ENCODE measurements around the gene CDH22. TPM values are rescaled to one million over a fixed set of nuclear protein-coding genes. Genes with fewer than 3 reads are reported as not detected.

CDH22 gene
- total and polyA plus RNA-seq, 9 of the 15 experiments (the other 6 are each of a cell fraction or from before 2014, with no cell fraction given) = 0.07 to 0.08 TPM; not detected in 7

GRCh38 chr20:46322641-46323040, 14.3 kb upstream of the CDH22 start:
- Histone ChIP-seq H3K4me3 (no peak overlapping the region), H2AFZ (ENCODE audit: low read depth, low read length) (no peak overlapping the region), H3K4me2 (ENCODE audit: insufficient read depth, low read length) (no peak overlapping the region), H3K27ac (ENCODE audit: extremely low read depth, low read depth, low read length) (no peak overlapping the region), H3K27me3 (ENCODE audit: control insufficient read depth in 2 of 2, insufficient read depth in 2 of 2, low read length in 2 of 2) (peaks cover 23 to 73% of the 10 kb centered on the region in 2 experiments), H3K9me3 (replicated peaks; ENCODE audit: control insufficient read depth, insufficient read depth, low read depth, low read length) (no peaks in the 10 kb centered on the region), H3K4me1 (replicated peaks in 1 of 2; ENCODE audit: control insufficient read depth in 2 of 2, insufficient read depth in 2 of 2, low read length in 2 of 2) (no peaks in the 10 kb centered on the region), H3K79me2 (ENCODE audit: control insufficient read depth, insufficient read depth, low read length) (no peaks in the 10 kb centered on the region), H3K36me3 (ENCODE audit: control insufficient read depth, insufficient read depth, low read length) (no peaks in the 10 kb centered on the region), H3K9ac (ENCODE audit: insufficient read depth in 1 of 2, low read depth in 2 of 2, low read length in 2 of 2) (no peak overlapping the region), H4K20me1 (replicated peaks; ENCODE audit: control insufficient read depth, insufficient read depth, low read length) (peaks cover 6% of the 10 kb centered on the region; the same call in 1 of the 2 replicates), H3K9me1 (ENCODE audit: control insufficient read depth, insufficient read depth, low read length) (no peaks in the 10 kb centered on the region)
- DNase-seq (ENCODE audit: extremely low read depth in 1 of 4, low spot score in 3 of 4) (no peak), FAIRE-seq (no peak), ATAC-seq (no peak)
- intact Hi-C loops (cut with micrococcal nuclease) = no loop called here
- ChIA-PET POLR2A (no interaction called here), CTCF (ENCODE audit: low intra/inter-chr PET ratio) (no interaction called here)
- no TSS peak for BruUV-seq (replicated peaks)
- in situ Hi-C loops (cut with MboI) = loop anchor here (25.0 kb wide), 1 partner anchor 185 kb away; no protein-coding TSS in a partner anchor
- 1% methylated on average over 8 of the region's 8 CpGs for WGBS (ENCODE audit: insufficient coverage, low coverage, missing lambda C conversion rate)
- TF ChIP-seq SAFB2 (IDR thresholded peaks at IDR 0.05; ENCODE audit: borderline replicate concordance, low read depth, low read length, severe bottlenecking) = no peak
- no peak for TF ChIP-seq TOE1 (IDR thresholded peaks at IDR 0.05; ENCODE audit: borderline replicate concordance)
- no peak for TF ChIP-seq TOE1 (CRISPR knock-in tag; IDR thresholded peaks at IDR 0.05; ENCODE audit: borderline replicate concordance, low read depth)
- no peak for TF ChIP-seq ZNF311 (CRISPR knock-in tag; IDR thresholded peaks at IDR 0.05)
- no peak for TF ChIP-seq GTF2F1 (IDR thresholded peaks at IDR 0.05; ENCODE audit: low read depth, low read length)
- TF ChIP-seq KDM4B (IDR thresholded peaks at IDR 0.05; ENCODE audit: borderline replicate concordance in 2 of 2, low read depth in 1 of 2) = no peak
- no peak for TF ChIP-seq ASH1L (IDR thresholded peaks at IDR 0.05; ENCODE audit: borderline replicate concordance, low read depth, partially characterized antibody)
- no peak for TF ChIP-seq SNAPC5 (CRISPR knock-in tag; IDR thresholded peaks at IDR 0.05)
